HG03066 (cell line): ENCODE measurements around the gene ANKRD13A.
"Not testable (repeated sequence)": the region's sequence is repeated elsewhere in the genome, so short reads cannot be mapped to it uniquely, and the experiment has no call there.

Experiments used
- ATAC-seq: cut with Tn5 transposase; IDR thresholded peaks from one replicate; pipeline ENCODE4 v1.9.1; 2021; ENCODE audit warnings: low read depth; ENCODE audit not compliant: unreplicated experiment

ANKRD13A gene

DNA sequence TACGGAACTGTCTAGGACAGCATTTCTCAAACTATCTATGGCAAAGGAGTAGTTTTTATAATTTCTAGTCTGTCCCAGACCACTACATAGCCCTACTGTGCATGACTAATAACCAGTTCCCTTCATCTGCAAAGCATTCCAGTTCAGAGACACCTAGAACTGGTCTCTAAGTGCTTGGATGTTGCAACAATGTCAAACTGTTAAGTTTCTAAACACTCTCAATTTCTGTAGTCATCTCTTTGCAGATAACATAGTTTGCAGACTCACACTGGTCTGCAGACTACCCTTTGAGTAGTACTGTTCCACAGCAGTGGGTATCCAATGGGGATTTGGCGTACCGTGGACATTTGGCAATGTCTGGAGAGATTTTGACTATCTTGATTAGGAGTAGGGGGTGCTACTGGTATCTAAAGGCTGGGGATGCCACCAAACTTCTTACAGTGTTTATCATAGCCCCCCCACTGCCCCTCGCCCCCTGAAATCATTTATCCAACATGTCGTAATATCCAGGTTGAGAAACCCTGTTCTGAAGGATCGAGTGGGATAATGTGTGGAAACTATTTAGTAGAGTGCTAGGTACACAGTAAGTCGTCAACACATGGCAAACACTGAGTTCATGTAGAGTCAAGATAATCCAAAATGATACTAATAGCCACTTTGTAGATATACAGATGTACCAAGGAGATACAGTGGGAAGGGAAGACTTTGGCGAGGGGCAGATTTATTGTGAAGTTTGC, 47.4 kb downstream of the ANKRD13A start:
- no peak for ATAC-seq

DNA sequence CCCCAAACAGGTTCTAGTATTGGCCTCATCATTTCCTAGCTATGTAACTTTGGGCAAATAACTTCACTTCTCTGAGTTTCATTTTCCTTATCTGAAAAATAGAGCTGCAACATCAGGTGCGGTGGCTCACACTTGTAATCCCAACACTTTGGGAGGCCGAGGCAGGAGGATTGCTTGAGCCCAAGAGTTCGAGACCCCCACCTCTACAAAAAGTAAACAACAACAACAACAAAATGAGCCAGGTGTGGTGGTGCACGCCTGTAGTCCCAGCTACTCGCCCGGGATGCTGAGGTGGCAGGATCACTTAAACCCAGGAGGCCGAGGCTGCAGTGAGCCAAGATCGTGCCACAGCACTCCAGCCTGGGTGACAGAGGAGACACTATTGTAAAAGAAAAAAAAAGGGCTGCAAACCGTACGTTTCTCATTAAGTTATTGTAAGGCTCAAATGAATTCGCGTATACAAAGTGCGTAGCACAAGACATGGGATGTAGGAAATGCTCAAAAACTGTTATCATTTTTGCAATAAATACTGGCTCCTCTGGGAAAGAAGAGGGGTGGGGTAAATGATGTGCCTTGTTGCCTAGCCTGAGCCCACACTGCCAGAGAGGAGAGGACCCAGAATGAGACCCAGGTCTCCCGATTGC, 48.2 kb downstream of the ANKRD13A start:
- no peak for ATAC-seq

DNA sequence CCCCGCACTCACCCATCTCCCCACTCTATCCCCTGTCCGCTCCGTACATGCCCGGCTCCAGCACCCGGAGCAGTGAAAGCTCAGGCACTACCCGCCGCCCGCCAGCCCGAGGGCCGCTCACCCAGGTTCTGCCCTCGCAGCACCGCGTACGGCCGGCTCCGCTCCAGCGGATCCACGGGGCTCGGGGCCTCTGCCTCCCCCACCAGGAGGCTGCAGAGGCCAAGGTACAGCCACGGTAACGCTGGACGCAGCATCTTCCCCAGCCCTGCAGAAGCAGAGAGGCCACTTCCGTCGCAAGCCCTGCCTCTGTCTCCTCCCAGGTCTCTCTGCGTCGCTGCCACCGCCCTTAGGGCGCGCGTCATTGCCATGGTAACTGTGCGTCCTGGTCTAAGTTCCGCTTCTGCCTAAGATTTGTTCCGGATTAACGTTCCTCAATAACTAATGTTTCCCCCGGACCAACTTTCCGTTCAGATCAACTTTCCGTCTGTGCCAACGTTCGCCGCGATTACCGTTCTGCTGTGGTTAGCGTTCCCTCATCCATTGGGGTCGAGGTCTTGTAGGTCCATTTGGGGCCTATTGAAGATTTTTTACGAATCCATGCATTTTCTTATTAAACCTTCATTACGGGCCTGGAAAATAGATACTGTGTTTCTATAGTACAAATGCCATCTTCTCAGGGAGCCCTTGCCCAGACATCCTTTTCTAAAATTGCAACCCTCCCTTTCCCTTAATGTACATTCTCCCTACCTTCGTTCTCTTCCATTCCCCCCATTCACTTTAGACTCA, 49.2 kb downstream of the ANKRD13A start, which contains the start of gene C12orf76:
Gene C12orf76 (minus strand): TSS at position 281 of the 786 bp plus-strand sequence. CDS start 27 bp downstream, at position 254.
- ATAC-seq = peak; percentile 99

DNA sequence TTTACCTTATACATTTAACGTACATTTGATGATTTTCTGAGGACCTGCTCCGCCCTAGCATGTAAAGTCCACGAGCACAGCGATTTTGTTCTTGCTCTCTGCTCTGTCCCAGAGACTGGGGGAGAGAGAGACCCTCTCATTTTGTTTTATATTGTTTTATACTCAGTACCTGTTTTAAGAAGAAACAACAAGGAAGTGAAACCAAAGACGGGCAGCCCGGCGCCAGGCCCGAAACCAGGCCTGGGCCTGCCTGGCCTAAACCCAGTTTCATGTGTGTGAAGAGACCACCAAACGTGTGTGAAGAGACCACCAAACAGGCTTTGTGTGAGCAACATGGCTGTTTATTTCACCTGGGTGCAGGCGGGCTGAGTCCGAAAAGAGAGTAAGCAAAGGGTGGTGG, 49.8 kb downstream of the ANKRD13A start:
- not testable (repeated sequence) for ATAC-seq

DNA sequence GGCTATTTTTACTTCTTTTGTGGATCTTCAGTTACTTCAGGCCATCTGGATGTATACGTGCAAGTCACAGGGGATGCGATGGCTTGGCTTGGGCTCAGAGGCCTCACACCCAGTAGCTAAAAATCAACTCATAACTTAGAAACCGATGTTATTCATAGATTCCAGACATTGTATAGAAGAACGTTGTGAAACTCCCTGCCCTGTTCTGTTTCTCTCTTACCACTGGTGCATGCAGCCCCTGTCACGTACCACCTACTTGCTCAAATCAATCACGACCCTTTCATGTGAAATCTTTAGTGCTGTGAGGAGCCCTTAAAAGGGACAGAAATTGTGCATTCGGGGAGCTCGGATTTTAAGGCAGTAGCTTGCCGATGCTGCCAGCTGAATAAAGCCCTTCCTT, 50.4 kb downstream of the ANKRD13A start:
- ATAC-seq = not testable (repeated sequence)

DNA sequence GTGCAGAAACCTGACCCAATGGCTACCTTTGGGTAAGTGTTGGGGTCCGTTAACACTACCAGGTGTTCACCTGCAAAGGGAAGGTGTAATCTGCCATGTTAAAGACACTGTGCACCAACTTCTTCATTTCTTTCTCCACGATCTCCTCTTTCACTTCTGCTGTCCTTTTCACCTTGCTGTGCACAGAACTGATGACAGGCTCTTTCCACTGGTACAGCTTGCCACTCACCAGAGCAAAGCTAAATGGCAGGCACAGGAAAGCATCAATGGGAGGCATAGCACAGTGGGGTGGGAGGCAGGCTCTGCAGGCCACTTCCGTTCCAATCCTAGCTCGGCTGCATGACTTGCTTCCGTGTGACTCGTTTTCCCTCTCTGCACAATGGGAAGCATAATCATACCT, 51.7 kb downstream of the ANKRD13A start:
- no peak for ATAC-seq

DNA sequence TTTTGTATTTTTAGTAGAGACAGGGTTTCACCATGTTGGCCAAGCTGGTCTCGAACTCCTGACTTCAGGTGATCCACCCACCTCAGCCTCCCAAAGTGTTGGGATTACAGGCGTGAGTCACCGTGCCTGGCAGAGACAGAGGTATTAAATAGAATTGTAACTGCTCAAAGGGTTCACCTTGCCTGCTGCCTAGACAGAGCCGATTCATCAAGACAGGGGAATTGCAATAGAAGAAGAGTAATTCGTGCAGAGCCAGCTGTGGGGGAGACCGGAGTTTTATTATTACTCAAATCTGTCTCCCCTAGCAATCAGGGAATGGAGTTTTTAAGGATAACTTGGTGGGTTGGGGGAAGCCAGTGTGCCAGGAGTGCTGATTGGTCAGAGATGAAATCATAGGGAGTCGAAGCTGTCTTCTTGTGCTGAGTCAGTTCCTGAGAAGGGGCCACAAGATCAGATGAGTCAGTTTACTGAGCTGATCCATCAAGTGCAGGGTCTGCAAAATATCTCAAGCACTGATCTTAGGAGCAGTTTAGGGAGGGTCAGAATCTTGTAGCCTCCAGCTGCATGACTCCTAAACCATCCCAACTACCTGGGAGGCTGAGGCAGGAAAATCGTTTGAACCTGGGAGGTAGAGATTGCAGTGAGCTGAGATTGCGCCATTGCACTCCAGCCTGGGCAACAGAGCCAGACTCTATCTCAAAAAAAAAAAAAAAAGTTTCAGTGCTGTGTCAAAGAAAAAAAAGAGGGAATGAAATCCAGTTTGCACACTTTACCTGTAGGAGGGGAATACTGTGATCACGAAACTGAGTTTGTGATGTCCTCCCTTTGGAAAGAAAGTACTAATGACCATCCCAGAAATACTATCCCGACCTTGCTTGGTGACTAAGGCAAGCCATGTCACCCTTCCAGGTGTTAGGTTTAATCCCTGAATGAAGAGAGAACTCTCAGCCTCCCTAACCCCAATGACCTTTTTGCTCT, 56.4 kb downstream of the ANKRD13A start:
- not testable (repeated sequence) for ATAC-seq

DNA sequence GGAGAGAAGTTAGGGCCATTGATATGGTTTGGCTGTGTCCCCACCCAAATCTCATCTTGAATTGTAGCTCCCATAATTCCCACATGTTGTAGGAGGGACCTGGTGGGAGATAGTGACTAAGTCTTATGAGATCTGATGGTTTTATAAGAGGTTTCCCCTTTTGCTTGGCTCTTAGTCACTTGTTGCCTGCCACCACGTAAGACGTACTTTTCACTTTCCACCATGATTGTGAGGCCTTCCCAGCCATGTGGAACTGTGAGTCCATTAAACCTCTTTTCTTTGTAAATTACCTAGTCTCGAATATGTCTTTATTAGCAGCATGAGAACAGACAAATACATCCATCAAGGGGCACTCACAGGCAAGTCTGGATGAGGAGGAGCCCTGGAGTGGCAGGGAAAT, 57.4 kb downstream of the ANKRD13A start:
- not testable (repeated sequence) for ATAC-seq

DNA sequence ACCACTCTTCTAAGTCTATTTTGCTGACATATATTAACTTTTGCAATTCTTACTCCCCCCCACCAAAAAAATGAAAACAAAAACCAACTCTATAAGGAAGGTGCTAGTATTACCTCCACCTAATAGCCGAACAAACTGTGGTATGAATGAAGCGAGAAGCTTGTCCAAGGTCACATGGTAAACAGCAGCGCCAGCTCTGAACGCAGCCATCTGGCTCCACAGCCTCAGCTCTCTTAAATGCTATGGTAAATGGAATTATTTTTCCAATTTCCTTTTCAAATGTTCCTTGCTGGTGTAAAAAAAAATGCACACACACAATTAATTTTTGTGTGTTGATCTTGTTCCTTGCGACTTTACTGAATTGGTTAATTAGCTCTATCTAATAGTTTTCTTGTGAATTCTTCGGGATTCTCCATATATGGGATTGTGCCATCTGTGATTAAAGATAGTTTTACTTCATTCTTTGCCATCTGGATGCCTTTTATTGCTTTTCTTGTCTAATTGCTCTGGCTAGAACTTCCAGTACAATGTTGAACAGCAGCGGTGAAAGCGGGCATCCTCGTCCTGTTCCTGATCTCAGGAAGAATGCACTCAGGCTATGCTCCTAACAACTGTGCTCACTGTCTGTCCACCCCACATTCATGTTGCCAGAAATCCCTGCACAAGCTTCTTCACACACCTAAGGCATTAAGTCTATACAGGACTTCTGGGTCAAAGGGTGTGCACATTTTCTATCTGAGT, 59.8 kb downstream of the ANKRD13A start:
- no peak for ATAC-seq

DNA sequence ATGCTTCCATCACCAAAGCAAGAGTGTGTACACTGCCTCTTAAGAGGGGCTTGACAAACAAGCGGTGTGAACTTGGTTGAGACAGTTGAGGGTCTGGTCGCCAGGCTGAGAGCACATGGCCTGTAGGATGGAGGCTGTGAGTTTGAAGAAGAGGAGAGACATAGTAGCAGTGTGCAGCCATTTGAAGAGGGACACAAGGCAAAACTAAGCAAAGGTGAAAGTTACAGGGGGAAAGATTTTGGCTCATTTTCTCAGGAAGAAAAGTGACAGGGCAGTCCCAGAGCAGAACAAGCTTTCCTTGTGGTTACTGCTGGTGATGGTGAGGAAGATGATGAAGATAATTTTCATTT, 60.4 kb downstream of the ANKRD13A start:
- ATAC-seq = no peak

DNA sequence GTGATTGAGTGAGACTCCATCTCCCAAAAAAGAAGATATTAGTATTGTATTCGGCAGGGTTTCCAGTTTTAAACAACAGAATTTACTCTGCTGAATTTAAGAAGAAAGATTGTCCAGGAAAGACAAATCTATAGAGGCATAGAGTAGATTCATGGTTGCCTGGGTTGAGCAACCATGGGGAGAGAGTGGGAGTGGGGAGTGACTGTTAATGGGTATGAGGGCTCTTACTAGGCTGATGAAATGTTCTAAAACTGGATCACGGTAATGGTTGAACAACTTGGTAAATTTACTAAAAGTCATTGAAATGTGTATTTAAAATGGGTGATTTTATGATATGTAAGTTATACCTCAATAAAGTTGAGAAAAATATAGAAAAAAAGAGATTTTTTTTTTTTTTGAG, 63.0 kb downstream of the ANKRD13A start:
- no peak for ATAC-seq

DNA sequence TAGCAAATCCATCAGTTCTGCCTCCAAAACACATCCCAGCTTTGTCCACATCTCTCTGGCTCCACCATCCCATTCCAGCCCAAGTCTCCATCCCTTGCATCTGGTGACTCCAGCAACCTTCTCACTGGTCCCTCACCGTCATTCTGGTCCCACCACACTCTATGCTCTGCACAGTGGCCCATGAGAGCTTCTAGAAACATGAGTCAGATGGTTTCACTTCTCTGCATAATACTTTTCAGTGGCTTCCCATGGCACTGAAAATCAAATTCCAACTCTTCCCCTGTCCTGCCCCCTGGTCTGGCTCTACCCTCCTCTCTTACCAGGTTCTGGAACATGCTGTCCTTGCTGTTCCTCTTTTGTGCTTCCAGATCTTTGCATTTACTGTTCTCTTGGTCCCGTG, 66.3 kb downstream of the ANKRD13A start:
- ATAC-seq = no peak

DNA sequence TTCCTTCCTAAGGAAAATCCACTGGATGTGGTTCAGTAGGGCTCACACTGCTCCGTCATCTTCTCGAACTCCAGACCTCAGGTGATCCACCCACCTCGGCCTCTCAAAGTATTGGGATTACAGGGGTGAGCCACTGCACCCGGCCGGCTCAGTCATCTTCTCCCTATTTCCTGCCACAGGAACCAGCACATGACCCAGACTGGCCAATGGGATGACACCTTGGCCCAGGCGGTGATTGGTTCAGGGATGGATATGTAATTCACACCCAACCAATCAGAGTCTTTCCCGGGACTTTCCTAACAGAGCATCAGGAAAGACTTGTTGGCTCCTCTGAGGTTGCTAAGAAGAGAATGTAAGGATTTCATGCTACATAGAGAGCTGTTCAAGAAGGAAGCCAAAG, 68.3 kb downstream of the ANKRD13A start:
- ATAC-seq = no peak

DNA sequence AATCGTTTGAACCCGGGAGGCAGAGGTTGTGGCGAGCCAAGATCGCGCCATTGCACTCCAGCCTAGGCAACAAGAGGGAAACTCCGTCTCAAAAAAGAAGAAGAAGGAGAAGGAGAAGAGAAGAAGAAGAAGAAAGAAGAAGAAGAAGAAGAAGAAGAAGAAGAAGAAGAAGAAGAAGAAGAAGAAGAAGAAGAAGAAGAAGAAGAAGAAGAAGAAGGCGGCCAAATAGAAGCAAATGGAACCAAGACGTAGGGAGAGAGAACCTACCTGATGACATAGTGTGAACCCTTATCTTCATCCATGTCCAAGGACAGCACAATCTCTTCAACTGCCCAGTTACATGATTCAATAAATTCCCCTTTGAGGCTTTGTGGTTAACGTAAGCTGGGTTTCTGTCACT, 68.9 kb downstream of the ANKRD13A start:
- not testable (repeated sequence) for ATAC-seq

DNA sequence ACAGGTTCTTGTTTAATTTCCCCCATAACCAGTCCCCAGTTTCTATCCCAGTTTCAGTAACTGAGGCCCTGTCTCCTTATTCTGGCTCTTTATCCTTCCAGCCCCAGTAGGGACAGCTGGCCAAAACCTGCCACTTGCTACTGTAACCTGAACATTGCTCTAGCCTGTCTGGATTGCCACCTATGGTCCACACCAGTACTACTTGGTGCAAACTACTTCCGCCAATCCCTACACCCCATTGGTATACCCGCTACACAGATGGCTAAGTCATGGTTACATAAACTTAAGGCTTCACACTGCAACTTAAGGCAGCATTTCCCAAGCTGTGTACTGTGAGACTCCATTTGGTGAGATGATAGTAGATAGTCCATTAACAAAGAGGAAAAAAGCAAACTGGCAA, 69.4 kb downstream of the ANKRD13A start:
- ATAC-seq = no peak

DNA sequence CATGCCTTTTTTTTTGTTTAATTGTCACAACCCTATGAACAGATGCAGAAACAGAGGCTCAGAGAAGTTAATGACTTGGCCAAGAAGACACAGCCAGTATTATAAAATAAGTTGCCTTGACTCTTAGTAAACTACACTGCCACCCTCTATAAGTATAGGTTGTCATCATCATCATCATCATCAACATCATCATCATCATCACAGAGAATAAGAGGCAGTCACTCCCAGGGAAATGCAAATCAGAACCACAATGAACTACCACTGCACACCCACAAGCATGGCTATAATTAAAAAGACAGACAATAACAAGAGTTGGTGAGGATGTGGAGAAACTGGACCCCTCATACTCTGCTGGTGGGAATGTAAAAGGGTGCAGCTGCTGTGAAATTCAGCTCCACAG, 72.3 kb downstream of the ANKRD13A start:
- ATAC-seq = no peak

DNA sequence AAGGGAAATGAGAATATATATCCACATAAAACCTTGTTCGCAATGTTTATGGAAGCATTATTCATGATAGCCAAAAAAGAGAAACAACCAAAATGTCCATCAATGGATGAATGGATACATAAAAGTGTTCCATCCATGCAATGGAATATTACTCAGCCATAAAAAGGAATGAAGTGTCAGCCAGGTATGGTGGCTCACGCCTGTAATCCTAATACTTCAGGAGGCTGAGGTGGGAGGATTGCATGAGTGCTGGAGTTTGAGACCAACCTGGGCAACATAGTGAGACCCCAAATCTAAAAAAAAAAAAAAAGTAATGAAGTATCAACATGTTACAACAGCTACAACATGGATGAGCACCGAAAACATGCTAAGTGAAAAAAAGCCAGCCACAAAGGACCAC, 72.7 kb downstream of the ANKRD13A start:
- no peak for ATAC-seq

DNA sequence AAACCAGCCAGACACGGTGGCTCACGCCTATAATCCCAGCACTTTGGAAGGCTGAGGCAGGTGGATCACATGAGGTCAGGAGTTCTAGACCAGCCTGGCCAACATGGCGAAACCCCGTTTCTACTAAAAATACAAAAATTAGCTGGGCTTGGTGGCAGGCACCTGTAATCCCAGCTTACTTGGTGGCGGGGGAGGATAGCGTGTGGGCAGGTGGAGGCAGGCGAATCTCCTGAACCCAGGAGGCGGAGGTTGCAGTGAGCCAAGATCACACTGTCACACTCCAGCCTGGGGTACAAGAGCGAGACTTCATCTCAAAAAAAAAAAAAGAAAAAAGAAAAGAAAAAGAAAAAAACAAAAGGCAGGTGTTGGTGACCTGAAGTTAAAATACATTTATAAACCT, 73.4 kb downstream of the ANKRD13A start:
- ATAC-seq = not testable (repeated sequence)

DNA sequence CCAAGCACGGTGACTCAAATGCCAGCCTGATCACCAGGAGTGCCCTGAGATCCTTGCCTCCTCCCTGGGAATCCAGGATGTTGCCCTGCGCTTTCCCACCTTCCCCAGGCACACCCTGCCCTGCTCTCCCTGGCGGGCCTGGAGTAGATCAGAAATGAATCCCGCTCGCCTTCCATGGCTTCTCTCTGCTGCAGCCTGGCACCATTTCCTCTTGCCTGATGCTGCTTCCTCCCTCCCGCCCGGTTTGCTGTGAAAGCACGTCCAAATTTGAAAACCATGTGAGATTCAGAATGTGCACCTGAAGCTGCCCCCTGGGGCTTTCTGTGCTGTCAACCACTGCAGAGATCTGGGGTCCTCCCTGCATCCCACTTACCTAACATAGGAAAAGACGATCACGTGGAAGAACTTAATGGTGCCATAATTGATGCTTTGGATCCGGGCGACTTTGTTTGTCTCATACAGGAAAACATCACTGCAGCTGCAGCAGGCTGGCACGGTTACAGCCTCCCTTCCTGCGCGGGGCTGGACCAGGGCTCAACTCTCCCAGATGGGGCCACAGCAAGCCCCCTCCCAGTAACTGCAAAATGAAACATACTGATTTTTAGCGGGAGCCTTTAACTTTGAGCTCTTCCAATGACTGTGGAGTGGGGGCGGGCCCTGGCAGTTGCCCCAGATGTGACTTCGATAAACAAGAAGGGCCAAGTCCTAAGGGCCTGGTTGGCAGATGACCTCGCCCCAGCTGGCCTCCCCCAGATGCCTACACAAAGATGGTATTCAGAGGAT, 74.0 kb downstream of the ANKRD13A start:
- no peak for ATAC-seq
